Measurements from ENCODE around the gene SAMD13.

The SAMD13 gene, protein sequence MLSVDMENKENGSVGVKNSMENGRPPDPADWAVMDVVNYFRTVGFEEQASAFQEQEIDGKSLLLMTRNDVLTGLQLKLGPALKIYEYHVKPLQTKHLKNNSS

GRCh38 chr1:84301004-84301784, at the start of gene SAMD13:
Gene SAMD13 (plus strand): TSS chr1:84301708. CDS start chr1:84303235, 1,527 bp downstream.
- peak within 1 kb of the TSS; percentile 38 for H3K4me3 ChIP-seq (ENCODE audit: low read depth, low read length)
- DNase-seq (ENCODE audit: low read depth, low spot score), result peak; percentile 78
- TF ChIP-seq CTCF (IDR thresholded peaks at IDR 0.05; ENCODE audit: low read depth, low read length), result no peak
- in situ Hi-C loops (cut with HindIII; ENCODE audit: low sequenced_read_pairs), result no loop called here

DNA sequence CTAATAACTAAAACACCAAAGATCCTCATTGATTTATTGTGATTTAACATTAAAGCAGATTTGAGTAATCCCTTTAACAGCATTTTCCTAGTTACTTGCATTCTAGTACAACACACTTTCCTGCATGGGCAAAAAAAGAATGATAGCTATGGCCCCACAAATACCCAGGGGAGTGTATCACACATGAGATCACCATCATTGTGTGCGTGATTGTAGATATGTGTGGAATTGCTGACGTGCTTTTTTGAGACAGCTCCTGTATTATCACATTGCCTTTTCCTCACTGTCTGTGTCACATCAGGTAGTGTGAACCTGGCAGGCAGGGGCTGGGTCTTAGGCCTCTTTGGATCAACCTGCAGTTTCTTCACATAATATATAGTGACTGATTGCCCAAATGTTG, 48.5 kb upstream of the SAMD13 start:
- DNase-seq (ENCODE audit: low read depth, low spot score), result peak; percentile 58

DNA sequence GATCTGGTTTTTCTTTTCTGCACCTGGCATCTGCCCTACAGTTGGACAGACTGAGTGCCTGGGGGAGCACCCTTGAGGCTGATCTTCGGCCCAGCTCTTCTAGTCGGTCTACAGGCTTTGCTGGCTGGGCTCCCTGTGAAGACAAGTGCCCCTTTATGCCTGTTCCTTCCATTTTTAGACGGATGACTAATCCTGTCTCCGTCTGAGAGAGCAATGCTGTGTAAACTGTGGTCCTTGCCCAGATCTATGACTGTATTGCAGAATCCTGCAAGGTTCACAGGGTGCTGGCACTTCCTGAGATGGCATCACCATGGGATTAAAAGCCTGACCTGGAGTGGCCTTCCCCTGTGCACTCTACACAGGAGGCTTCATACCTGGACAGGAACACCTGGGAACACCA, 47.6 kb upstream of the SAMD13 start:
- no peak overlapping the region for H3K4me3 ChIP-seq (ENCODE audit: low read depth, low read length)
- no peak for TF ChIP-seq CTCF (IDR thresholded peaks at IDR 0.05; ENCODE audit: low read depth, low read length)
- DNase-seq (ENCODE audit: low read depth, low spot score), result peak; percentile 94
- in situ Hi-C loops (cut with HindIII; ENCODE audit: low sequenced_read_pairs), result no loop called here

More for the DNA sequence above, 48.5 kb upstream of the SAMD13 start:
- in situ Hi-C loops (cut with HindIII; ENCODE audit: low sequenced_read_pairs), result no loop called here
- H3K4me3 ChIP-seq (ENCODE audit: low read depth, low read length), result no peak overlapping the region
- TF ChIP-seq CTCF (IDR thresholded peaks at IDR 0.05; ENCODE audit: low read depth, low read length), result no peak

- no peak overlapping the region for H3K4me3 ChIP-seq (ENCODE audit: low read depth, low read length)
- in situ Hi-C loops (cut with HindIII; ENCODE audit: low sequenced_read_pairs), result no loop called here
- TF ChIP-seq CTCF (IDR thresholded peaks at IDR 0.05; ENCODE audit: low read depth, low read length), result no peak
- no peak for DNase-seq (ENCODE audit: low read depth, low spot score)
Measured at GRCh38 chr1:84254703-84255238, 46.7 kb upstream of the SAMD13 start.

- no peak for TF ChIP-seq CTCF (IDR thresholded peaks at IDR 0.05; ENCODE audit: low read depth, low read length)
- in situ Hi-C loops (cut with HindIII; ENCODE audit: low sequenced_read_pairs), result no loop called here
- H3K4me3 ChIP-seq (ENCODE audit: low read depth, low read length), result no peak overlapping the region
- no peak for DNase-seq (ENCODE audit: low read depth, low spot score)
Measured at GRCh38 chr1:84255582-84255981, 45.9 kb upstream of the SAMD13 start.

DNA sequence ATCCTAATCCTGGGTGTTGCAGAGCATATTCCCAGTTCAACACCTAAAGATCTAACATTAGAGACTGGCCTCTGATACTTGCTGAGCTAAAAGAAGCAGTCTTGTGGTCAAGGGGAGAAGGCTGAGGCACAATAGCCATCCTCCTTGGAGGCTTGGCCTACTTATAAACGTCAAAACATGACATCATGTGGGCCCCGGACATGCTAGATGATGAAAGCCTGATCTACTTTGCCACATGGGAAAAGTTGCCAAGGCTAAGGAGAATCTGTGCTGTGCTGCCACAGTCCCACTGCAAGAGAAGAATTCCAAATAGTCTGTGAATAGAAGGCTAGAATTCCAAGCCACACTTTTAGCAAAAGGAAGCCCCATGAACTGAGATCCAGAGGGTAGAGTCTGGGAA, 43.9 kb upstream of the SAMD13 start:
- in situ Hi-C loops (cut with HindIII; ENCODE audit: low sequenced_read_pairs), result no loop called here
- no peak overlapping the region for H3K4me3 ChIP-seq (ENCODE audit: low read depth, low read length)
- peak; percentile 7 for DNase-seq (ENCODE audit: low read depth, low spot score)
- TF ChIP-seq CTCF (IDR thresholded peaks at IDR 0.05; ENCODE audit: low read depth, low read length), result no peak

All from astrocyte of the spinal cord (primary cell).